A673 (cell line): ENCODE measurements around the gene MYO18B. TPM values are rescaled to one million over a fixed set of nuclear protein-coding genes. Genes with fewer than 3 reads are reported as not detected.

ENCODE experiments used
- BruUV-seq: library from RNA; stranded (reverse); fragments of 400-500 nt; replicated peaks from 2 replicates; lab custom pipeline; 2021; lab: Mats Ljungman, UMichigan
- CTCF ChIA-PET: fragments of 300-600 bp; sonication (Branson Sonifier 250); formaldehyde crosslinking; loops from one replicate; lab custom pipeline; 2022; ENCODE audit warnings: antibody characterized with exemption; lab: Charles Lee
- POLR2A ChIA-PET: fragments of 300-600 bp; sonication (Branson Sonifier 250); formaldehyde crosslinking; loops from one replicate; lab custom pipeline; 2022; ENCODE audit warnings: antibody characterized with exemption; ENCODE audit not compliant: low non-redundant PET; lab: Charles Lee
- DNase-seq: peaks from one replicate; pipeline ENCODE4 v3.0.0-alpha.2; 2015; ENCODE audit warnings: low spot score
- H3K27ac ChIP-seq: fragments of 200-600 bp; sonication (generic); 2 replicates; pipeline ENCODE4 v1.5.1; 2016; ENCODE audit warnings: mixed run types, low read depth, mild to moderate bottlenecking, mixed read lengths, antibody characterized with exemption, low read length; ENCODE audit not compliant: poor library complexity, severe bottlenecking
- H3K27me3 ChIP-seq: fragments of 200-600 bp; sonication (generic); replicated peaks from 2 replicates; pipeline ENCODE4 v1.6.1; 2017; ENCODE audit warnings: mixed run types, low read depth, mild to moderate bottlenecking, mixed read lengths, antibody characterized with exemption, low read length; ENCODE audit not compliant: insufficient read depth, poor library complexity
- H3K36me3 ChIP-seq: fragments of 200-600 bp; sonication (generic); 2 replicates; pipeline ENCODE4 v1.6.1; 2016; ENCODE audit warnings: mixed run types, mild to moderate bottlenecking, mixed read lengths, antibody characterized with exemption, low read length; ENCODE audit not compliant: insufficient read depth, poor library complexity, severe bottlenecking
- H3K4me1 ChIP-seq: fragments of 200-600 bp; sonication (generic); 2 replicates; pipeline ENCODE4 v1.6.1; 2017; ENCODE audit warnings: mixed run types, mild to moderate bottlenecking, mixed read lengths, antibody characterized with exemption, low read length; ENCODE audit not compliant: insufficient read depth, poor library complexity, severe bottlenecking
- H3K4me3 ChIP-seq: fragments of 200-600 bp; sonication (generic); 2 replicates; pipeline ENCODE4 v1.5.1; 2016; ENCODE audit warnings: low read depth, mixed run types, mild to moderate bottlenecking, mixed read lengths, low read length; ENCODE audit not compliant: poor library complexity, severe bottlenecking
- H3K9me3 ChIP-seq: fragments of 200-600 bp; sonication (generic); 2 replicates; pipeline ENCODE4 v1.6.1; 2016; ENCODE audit warnings: mixed run types, low read depth, mild to moderate bottlenecking, mixed read lengths, antibody characterized with exemption, low read length; ENCODE audit not compliant: poor library complexity, severe bottlenecking
- CTCF ChIP-seq: fragments of 300-800, 200-600 bp; sonication (generic); conservative IDR thresholded peaks from 2 replicates; pipeline ENCODE4 v1.5.1; 2017; ENCODE audit warnings: low read depth, mild to moderate bottlenecking, antibody characterized with exemption, low read length, moderate library complexity, mixed read lengths
- EZH2 ChIP-seq: fragments of 200-600 bp; sonication (generic); IDR thresholded peaks from 2 replicates; pipeline ENCODE4 v1.6.1; 2017; ENCODE audit warnings: borderline replicate concordance, low read depth, mild to moderate bottlenecking, mixed read lengths, antibody characterized with exemption, low read length; ENCODE audit not compliant: poor library complexity, severe bottlenecking
- intact Hi-C: fragments of 100-400 bp; cut with micrococcal nuclease; formaldehyde crosslinking; loops from one replicate; pipeline ENCODE4 v1.10.0; 2022; ENCODE audit not compliant: unreplicated experiment
- total RNA-seq: library from RNA; stranded (reverse); gene quantifications from 2 replicates; pipeline ENCODE4 v1.2.3, GENCODE V29; 2021

The MYO18B gene
- total RNA-seq, 1 experiment from 2014 or later: not detected

- DNase-seq: no peak
- Histone ChIP-seq H3K4me1 (no peaks in the 10 kb centered on the region), H3K27me3 (peaks cover 17% of the 10 kb centered on the region), H3K27ac (no peak overlapping the region), H3K4me3 (no peak overlapping the region), H3K9me3 (no peaks in the 10 kb centered on the region), H3K36me3 (no peaks in the 10 kb centered on the region)
- POLR2A ChIA-PET: no interaction called here
- no peak for TF ChIP-seq EZH2
- no peak for TF ChIP-seq CTCF
- intact Hi-C loops: no loop called here
- CTCF ChIA-PET: no interaction called here
- BruUV-seq: no TSS peak
Observed at GRCh38 chr22:25883482-25884033, 141.6 kb downstream of the MYO18B start.

GRCh38 chr22:25884121-25884520, 142.1 kb downstream of the MYO18B start:
- H3K9me3 ChIP-seq: no peaks in the 10 kb centered on the region
- H3K4me3 ChIP-seq: no peak overlapping the region
- no peak for DNase-seq
- POLR2A ChIA-PET: no interaction called here
- H3K4me1 ChIP-seq: no peaks in the 10 kb centered on the region
- CTCF ChIA-PET: no interaction called here
- no peak overlapping the region for H3K27ac ChIP-seq
- TF ChIP-seq CTCF (no peak), EZH2 (no peak)
- H3K27me3 ChIP-seq: peaks cover 21% of the 10 kb centered on the region
- no TSS peak for BruUV-seq
- intact Hi-C loops: no loop called here
- H3K36me3 ChIP-seq: no peaks in the 10 kb centered on the region

GRCh38 chr22:25888399-25889054, 146.5 kb downstream of the MYO18B start:
- Histone ChIP-seq H3K27ac (no peak overlapping the region), H3K27me3 (peaks cover 24% of the 10 kb centered on the region), H3K4me3 (no peak overlapping the region), H3K4me1 (no peaks in the 10 kb centered on the region), H3K36me3 (no peaks in the 10 kb centered on the region), H3K9me3 (no peaks in the 10 kb centered on the region)
- CTCF ChIA-PET: no interaction called here
- intact Hi-C loops: no loop called here
- TF ChIP-seq EZH2: no peak
- no TSS peak for BruUV-seq
- POLR2A ChIA-PET: no interaction called here
- no peak for DNase-seq

- DNase-seq: no peak
- no peak overlapping the region for H3K27ac ChIP-seq
- intact Hi-C loops: no loop called here
- H3K4me1 ChIP-seq: no peaks in the 10 kb centered on the region
- BruUV-seq: no TSS peak
- peaks cover 33% of the 10 kb centered on the region for H3K27me3 ChIP-seq
- TF ChIP-seq EZH2 (no peak), CTCF (no peak)
- H3K36me3 ChIP-seq: no peaks in the 10 kb centered on the region
- CTCF ChIA-PET: no interaction called here
- no peaks in the 10 kb centered on the region for H3K9me3 ChIP-seq
- no peak overlapping the region for H3K4me3 ChIP-seq
- POLR2A ChIA-PET: no interaction called here
Observed at GRCh38 chr22:25890651-25891050, 148.7 kb downstream of the MYO18B start.
